DMS114 treated with DMSO at 0.1 percent for 48 hours (cell line): Measurements from ENCODE around the gene BEGAIN.
A peak's percentile ranks its signal among the peaks of the same experiment; 100 is the strongest.

Source experiments
- DNase-seq: peaks from one replicate; lab custom pipeline; 2025; ENCODE audit not compliant: unreplicated experiment; lab: John Stamatoyannopoulos, UW

BEGAIN gene

DNA sequence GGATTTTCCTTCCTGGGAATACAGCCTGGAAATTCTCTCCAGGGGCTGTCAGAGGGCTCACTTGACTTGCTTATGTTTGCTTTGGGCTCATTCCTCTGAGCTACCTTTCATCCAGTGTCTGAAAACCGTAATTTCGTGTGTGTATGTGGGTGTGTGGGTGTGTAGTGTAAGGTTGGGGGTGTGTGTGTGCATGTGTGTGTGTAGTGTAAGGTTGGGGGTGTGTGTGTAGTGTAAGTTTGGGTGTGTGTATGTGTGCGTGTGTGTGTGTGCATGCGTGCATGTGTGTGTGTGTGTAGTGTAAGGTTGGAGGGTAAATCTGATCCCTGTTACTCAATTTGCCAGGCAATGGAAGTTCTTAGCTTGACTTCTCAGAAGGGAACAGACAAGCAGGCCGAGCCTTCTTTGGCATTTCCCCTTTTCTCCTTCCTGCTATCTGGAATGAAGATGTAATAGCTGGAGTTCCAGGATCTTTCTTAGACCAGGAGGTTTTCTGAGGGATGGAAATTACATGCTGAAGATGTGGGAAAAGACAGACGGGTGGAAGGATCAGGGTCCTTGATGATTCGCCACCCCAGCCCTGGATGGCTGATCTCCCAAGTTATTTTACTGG, 15.5 kb upstream of the BEGAIN start:
- DNase-seq: no peak

DNA sequence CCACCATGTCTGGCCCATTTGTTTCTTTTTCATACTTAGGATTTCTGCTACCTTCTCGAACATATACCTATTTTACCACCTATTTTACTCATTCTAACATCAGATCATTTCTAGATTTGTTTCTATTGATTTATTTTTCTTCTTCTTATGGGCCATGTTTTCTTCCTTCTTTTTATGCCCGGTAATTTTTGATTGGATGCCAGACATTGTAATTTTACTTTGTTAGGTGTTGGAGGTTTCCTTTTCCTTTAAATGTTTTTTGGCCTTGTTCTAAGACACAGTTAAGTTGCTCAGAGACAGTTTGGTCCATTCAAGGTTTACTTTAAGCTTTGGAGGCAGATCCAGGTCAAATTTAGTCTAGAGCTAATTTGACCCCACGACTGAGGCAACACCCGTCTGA, 14.7 kb upstream of the BEGAIN start:
- no peak for DNase-seq

DNA sequence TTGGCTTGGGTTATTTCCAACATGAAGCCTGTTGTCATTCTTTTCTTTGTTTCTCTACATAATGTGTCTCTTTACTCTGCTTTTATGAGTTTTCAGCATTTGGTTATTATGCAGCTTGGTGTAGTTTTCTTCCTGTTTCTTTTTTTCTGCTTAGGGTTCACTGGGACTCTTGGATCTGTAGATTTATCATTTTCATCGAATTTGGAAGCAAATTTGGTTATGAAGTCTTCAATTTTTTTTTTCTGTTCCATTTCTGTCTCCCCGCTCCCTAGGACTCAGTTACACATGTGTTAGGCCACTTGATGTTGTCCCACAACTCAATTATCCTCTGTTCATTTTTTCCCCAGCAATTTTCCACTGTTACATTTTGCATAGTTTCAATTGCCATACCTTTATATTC, 13.8 kb upstream of the BEGAIN start:
- no peak for DNase-seq

DNA sequence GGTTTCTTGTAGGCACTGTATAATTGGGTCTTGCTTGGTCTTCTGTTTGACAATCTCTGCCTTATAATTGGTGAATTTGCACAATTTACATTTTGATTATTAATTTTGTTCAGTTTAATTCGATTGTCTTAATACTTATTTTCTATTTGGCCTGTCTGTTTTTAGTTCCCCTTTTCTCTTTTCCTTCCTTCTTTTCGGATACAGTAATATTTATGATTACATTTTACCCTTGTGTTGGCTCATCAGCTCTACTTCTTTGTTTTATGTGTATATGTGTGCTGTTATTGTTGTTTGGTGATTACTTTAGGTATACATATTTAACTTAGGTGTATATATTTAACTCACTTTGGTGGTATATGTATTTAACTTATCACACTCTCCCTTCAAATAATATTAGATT, 12.8 kb upstream of the BEGAIN start:
- no peak for DNase-seq

GRCh38 chr14:100594625-100594951, 7.4 kb upstream of the BEGAIN start:
- DNase-seq: no peak

DNA sequence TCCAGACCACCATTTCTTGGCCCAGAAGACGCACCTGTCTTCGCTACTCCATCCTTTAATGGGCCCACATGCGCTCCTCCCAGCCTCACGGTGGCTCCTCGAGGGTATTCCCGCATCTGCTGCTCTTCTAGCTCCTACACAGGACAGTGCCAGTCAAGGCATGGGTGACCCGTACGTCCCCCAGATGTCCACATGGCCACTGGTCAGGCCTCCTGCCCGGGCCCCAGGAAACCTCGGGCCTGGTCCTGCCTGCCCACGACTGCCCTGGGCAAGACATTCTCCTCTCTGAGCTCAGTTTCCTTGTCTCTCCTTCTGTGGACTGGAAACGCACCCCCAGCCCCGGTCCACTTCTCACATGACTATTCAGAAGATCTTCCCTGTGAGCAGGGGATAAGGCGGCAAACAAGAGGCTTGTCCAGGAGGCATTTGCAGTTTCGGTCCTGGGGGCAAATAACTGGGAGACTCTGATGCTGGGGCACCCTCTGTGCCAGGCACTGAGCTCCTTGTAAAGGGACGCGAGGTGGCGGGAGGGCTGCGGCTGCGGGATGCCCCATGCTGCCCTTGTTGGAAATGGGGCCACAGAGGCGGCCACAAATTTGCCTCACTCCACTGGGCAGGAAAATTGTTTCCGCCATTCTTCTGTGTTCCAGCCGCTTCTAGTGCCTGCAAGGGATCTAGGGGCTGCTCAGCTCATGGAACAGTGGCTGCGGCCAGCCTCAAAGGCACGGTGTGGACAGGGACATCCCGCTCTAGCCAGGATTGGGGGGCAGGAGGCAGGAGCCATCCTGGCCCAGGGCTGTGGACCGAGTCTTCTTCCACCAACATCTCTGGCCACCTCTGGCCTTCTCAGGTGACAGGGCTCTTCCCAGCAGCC, 6.8 kb upstream of the BEGAIN start:
- DNase-seq: no peak

GRCh38 chr14:100592972-100593371, 5.8 kb upstream of the BEGAIN start:
- no peak for DNase-seq

DNA sequence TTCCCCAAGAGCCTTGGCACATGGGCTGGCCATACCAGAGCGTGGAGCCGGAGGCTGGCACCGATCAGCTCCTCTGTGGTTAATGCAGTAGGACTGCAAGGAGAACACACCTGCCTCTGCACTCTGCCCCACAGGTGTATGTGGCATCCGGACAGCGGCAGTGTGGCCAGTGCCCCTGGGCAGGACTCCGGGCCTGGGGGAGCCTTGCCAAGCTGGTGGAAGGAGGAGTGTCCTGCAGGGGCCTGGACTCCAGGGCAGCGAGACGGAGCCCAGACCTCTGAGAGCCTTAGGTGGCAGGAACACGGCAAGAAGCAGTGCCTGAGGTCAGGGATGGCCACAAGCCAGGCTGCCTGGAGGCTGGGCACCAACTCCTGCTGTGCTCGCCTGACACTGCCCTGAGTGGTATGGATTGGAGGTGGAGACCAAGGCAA, 5.3 kb upstream of the BEGAIN start:
- DNase-seq: no peak

- no peak for DNase-seq
Measured at GRCh38 chr14:100591453-100592371, 4.5 kb upstream of the BEGAIN start.

DNA sequence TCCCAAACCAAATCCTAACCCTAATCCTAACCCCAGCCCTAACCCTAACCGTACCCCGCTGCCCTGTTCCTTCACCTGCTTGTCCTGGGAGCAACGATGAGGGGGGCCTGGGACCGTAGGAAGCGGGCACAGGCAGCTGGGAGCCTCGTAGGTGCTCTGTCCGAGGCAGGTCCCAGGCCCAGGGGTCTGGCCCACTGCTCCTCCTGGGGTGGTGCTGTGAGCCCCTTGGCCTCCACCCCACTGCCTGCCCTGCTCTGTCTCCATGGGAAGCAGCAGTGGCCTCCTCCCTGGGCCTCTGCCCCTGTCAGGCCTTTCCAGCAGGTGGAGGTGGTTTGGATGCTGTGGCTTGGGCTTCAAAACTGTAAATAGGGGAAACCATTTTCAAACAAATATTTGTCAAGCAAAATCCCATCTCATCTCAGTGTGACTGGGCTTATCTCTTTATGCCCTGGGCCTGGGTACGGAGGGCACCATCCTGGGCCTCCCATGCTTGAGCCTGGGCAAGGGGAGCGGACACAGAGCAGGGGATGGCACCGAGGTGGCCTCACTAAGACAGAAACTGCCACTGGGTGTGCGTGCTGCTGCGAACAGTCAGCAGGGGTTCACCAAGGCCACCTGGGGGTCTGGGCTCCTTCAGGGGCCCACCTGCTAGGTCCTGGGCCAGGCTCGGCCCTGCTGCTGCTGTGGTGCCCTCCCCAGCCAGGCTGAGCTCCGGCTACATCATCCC, 3.7 kb upstream of the BEGAIN start:
- DNase-seq: no peak

- no peak for DNase-seq
Measured at GRCh38 chr14:100589760-100590469, 2.7 kb upstream of the BEGAIN start.

GRCh38 chr14:100589071-100589759, 2.0 kb upstream of the BEGAIN start:
- DNase-seq: no peak

GRCh38 chr14:100588671-100589070, 1.5 kb upstream of the BEGAIN start:
- no peak for DNase-seq

DNA sequence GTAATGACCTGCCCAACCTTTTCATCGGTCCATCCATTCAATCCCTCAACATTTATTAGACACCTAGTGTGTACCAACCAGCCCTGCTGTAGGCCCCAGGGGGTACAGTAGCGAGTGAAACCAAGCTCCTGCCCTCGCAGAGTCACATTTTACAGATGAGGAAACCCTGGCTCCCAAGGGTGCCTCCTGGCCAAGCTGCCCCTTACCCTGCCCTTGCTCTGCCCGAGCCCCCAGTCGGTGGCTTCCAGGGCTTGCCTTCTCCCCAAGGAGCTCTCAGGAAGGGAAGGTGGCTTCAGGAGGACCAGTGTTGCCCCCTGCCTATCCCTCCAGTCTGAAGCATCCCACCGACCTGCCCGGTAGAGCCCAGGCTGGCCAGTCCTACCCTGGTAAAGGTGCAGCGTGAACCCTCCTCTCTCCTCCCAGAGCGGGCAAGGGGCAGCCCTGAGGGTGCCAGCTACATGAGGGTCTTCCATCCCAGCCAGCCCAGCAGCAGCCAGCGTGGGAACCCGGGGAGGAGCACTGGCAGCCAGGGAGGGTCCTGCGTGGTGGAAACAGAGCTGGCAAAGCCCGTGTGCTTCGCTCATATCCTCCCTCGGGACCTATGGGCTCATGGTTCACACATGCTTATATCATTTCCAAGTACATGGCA, 670 bp upstream of the BEGAIN start:
- DNase-seq: no peak

GRCh38 chr14:100586403-100587085, 673 bp downstream of the BEGAIN start:
- DNase-seq: peak; percentile 6

GRCh38 chr14:100586153-100586402, 1.1 kb downstream of the BEGAIN start:
- no peak for DNase-seq

DNA sequence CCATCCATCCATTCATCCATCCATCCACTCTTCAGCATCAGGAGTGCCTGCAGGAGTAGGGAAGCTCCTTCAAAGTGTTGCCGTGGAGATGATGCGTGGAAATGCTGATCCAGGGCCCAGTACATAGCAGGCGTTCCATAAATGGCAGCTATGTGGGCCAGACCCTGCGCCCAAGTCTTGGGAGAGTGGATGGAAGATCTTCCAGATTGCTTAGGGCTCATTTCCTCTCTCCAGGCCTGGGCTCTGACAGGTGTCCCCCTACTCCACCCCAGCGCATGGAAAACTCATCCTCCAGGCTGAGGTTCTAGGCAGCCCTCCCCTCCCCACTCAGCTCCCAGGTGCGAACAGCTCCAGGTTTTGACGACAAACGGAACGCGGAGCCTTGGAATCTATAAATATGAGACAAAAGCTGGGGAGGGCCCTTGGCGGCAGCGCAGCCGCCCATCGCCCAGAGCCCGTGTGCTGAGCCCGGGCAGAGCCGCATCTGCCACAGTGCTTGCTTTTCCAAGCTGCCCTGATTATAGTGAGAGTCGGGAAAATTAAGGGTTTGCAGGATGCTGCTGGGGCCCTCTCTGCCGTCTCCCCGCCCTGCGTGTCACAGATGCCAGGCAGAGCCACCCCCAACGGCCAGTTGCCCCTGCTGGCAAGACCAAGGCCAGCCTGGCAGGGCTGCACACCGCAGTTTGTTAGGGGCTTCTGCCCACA, 1.6 kb downstream of the BEGAIN start:
- DNase-seq: no peak
